NCI-H524 (cell line): Measurements from ENCODE around the gene B2M.
"Not testable (repeated sequence)": the region's sequence is repeated elsewhere in the genome, so short reads cannot be mapped to it uniquely, and the experiment has no call there.

Source experiments
- DNase-seq, 2 experiments: peaks; one replicate each; lab custom pipeline; 2025; lab: John Stamatoyannopoulos, UW

B2M gene

GRCh38 chr15:44698641-44699040 is 12.7 kb upstream of the B2M start:
- no peak for DNase-seq

GRCh38 chr15:44700676-44701075 is 10.6 kb upstream of the B2M start:
- DNase-seq = not testable (repeated sequence)

- no peak for DNase-seq
These were observed 5.3 kb upstream of the B2M start for GRCh38 chr15:44705986-44706385.

- DNase-seq = no peak
These were observed 4.9 kb upstream of the B2M start for GRCh38 chr15:44706401-44706800.

- DNase-seq = no peak
These were observed 4.2 kb upstream of the B2M start for GRCh38 chr15:44706946-44707636.

GRCh38 chr15:44710236-44711095 is 851 bp upstream of the B2M start:
- DNase-seq = peak in 1 of 2 experiments; percentile 34

- DNase-seq = peak; percentile 30 to 50
These were observed 527 bp downstream of the B2M start for GRCh38 chr15:44711743-44712345.

- DNase-seq = peak in 1 of 2 experiments; percentile 39
These were observed 1.2 kb downstream of the B2M start for GRCh38 chr15:44712346-44713005.

GRCh38 chr15:44713006-44713966 is 2.0 kb downstream of the B2M start:
- peak; percentile 16 to 66 for DNase-seq

GRCh38 chr15:44715142-44715796 is 4.0 kb downstream of the B2M start:
- no peak for DNase-seq

GRCh38 chr15:44715797-44716334 is 4.5 kb downstream of the B2M start:
- no peak for DNase-seq

- no peak for DNase-seq
These were observed 5.8 kb downstream of the B2M start for GRCh38 chr15:44716983-44717602.

GRCh38 chr15:44718180-44718926 is 7.0 kb downstream of the B2M start:
- DNase-seq = no peak

- DNase-seq = no peak
These were observed 7.6 kb downstream of the B2M start for GRCh38 chr15:44718927-44719292.

- DNase-seq = no peak
These were observed 8.1 kb downstream of the B2M start for GRCh38 chr15:44719293-44719999.

- not testable (repeated sequence) for DNase-seq
These were observed 8.7 kb downstream of the B2M start for GRCh38 chr15:44720000-44720435.

GRCh38 chr15:44720460-44721176 is 9.3 kb downstream of the B2M start:
- DNase-seq = no peak

- DNase-seq = no peak
These were observed 10.7 kb downstream of the B2M start for GRCh38 chr15:44722011-44722410.
